GM12878 (cell line): Measurements from ENCODE around the gene POLR1A. TPM values are rescaled to one million over a fixed set of nuclear protein-coding genes. Genes with fewer than 3 reads are reported as not detected.

ENCODE experiments used
- ATAC-seq: fragments of 200-7000 bp; cut with Tn5 transposase; 3 replicates; pipeline ENCODE4 v1.9.1; 2020; ENCODE audit warnings: mild to moderate bottlenecking, moderate library complexity
- BruUV-seq: library from RNA; stranded (reverse); fragments of 400-500 nt; replicated peaks from 2 replicates; lab custom pipeline; 2021; lab: Mats Ljungman, UMichigan
- CTCF ChIA-PET: fragments of 300-600 bp; sonication (Branson Sonifier 250); formaldehyde crosslinking; extraction: SDS; loops from one replicate; lab custom pipeline; 2021; ENCODE audit warnings: inconsistent platforms; lab: Yijun Ruan, JAX
- POLR2A ChIA-PET: fragments of 350-600 bp; formaldehyde crosslinking; extraction: SDS; loops from one replicate; lab custom pipeline; 2021; ENCODE audit warnings: inconsistent platforms; lab: Charles Lee
- RAD21 ChIA-PET: fragments of 300-600 bp; sonication (Branson Sonifier 250); formaldehyde crosslinking; loops from one replicate; lab custom pipeline; 2023; ENCODE audit warnings: antibody characterized with exemption; ENCODE audit not compliant: unreplicated experiment; lab: Charles Lee
- SMC1A ChIA-PET: fragments of 300-600 bp; sonication (Branson Sonifier 250); formaldehyde crosslinking; loops from one replicate; lab custom pipeline; 2023; ENCODE audit not compliant: unreplicated experiment, uncharacterized antibody; lab: Charles Lee
- DNase-seq: peaks from one replicate; pipeline ENCODE4 v3.0.0-alpha.2; 2011; ENCODE audit warnings: low read depth, low spot score
- FAIRE-seq: peaks from 3 replicates; lab custom pipeline; 2011; peaks lifted over from hg19 to GRCh38; lab: Jason Lieb, UNC
- H2AFZ ChIP-seq: 2 replicates; pipeline ENCODE4 v1.6.0; 2011; ENCODE audit warnings: low read depth, low read length, control low read depth; ENCODE audit not compliant: control insufficient read depth
- H3K27ac ChIP-seq: 2 replicates; pipeline ENCODE4 v1.5.1; 2011; ENCODE audit warnings: control low read depth; ENCODE audit not compliant: control insufficient read depth, insufficient read depth
- H3K27me3 ChIP-seq, 2 experiments: replicated peaks in 1 of 2; 2 replicates each; pipeline versions ENCODE4 v1.6.0 to v1.6.1; 2011; ENCODE audit warnings: low read length in 1 of 2; ENCODE audit not compliant: control insufficient read depth in 2 of 2, insufficient read depth in 2 of 2
- H3K36me3 ChIP-seq, 2 experiments: 2 replicates each; pipeline ENCODE4 v1.5.1; 2011; ENCODE audit warnings: low read length in 1 of 2; ENCODE audit not compliant: control insufficient read depth in 2 of 2, insufficient read depth in 2 of 2
- H3K4me1 ChIP-seq: 2 replicates; pipeline ENCODE4 v1.6.1; 2011; ENCODE audit warnings: mild to moderate bottlenecking, low read length, moderate library complexity, mixed read lengths; ENCODE audit not compliant: control insufficient read depth, insufficient read depth
- H3K4me2 ChIP-seq: 2 replicates; pipeline ENCODE4 v1.6.0; 2011; ENCODE audit warnings: control low read depth; ENCODE audit not compliant: control insufficient read depth, insufficient read depth
- H3K4me3 ChIP-seq: fragments of 200-600 bp; sonication (generic); 2 replicates; pipeline ENCODE4 v1.5.1; 2016
- H3K79me2 ChIP-seq: 2 replicates; pipeline ENCODE4 v1.6.0; 2011; ENCODE audit warnings: low read length; ENCODE audit not compliant: control insufficient read depth, insufficient read depth
- H3K9ac ChIP-seq: 2 replicates; pipeline ENCODE4 v1.8.0; 2011; ENCODE audit warnings: low read length, control low read depth, mixed read lengths; ENCODE audit not compliant: control insufficient read depth, insufficient read depth
- H3K9me3 ChIP-seq: replicated peaks from 3 replicates; pipeline ENCODE4 v1.5.1; 2011; ENCODE audit warnings: mild to moderate bottlenecking, low read length; ENCODE audit not compliant: control insufficient read depth, insufficient read depth
- H4K20me1 ChIP-seq: 2 replicates; pipeline ENCODE4 v1.6.0; 2011; ENCODE audit not compliant: control insufficient read depth, insufficient read depth
- CHD2 ChIP-seq: IDR thresholded peaks from 2 replicates; pipeline ENCODE4 v1.6.1; 2011; ENCODE audit warnings: low read depth, low read length, improper control_type of control experiment, borderline replicate concordance
- HCFC1 ChIP-seq: fragments of 150-350 bp; IDR thresholded peaks from 2 replicates; pipeline ENCODE4 v1.6.1; 2014; ENCODE audit warnings: low read length
- SKIL ChIP-seq: fragments of 450-650 bp; IDR thresholded peaks from 2 replicates; pipeline ENCODE4 v1.6.1; 2017; ENCODE audit warnings: mild to moderate bottlenecking, low read depth, inconsistent platforms; ENCODE audit not compliant: poor library complexity, severe bottlenecking
- WGBS: methylation state at CpG from one replicate; pipeline ENCODE4 v1.1.6; 2016; ENCODE audit warnings: low lambda C conversion rate; ENCODE audit not compliant: insufficient replicate concordance, insufficient coverage; ENCODE audit errors: missing lambda C conversion rate; 5-methylcytosine and 5-hydroxymethylcytosine counted together
- in situ Hi-C: fragments of 300-500 bp; cut with MboI; formaldehyde crosslinking; loops from 9 replicates; pipeline ENCODE4 v1.14.3; 2018; ENCODE audit warnings: mixed read lengths
- intact Hi-C: fragments of 100-400 bp; cut with micrococcal nuclease; formaldehyde crosslinking; loops from one replicate; pipeline ENCODE4 v1.14.2; 2022; ENCODE audit not compliant: unreplicated experiment
- polyA plus RNA-seq, 11 experiments: library from polyadenylated mRNA; depleted of rRNA in 4 of 11; unstranded in 6 of 11; stranded (reverse) in 5 of 11; fragments of >200 nt; fragmentation: Nextera tagmentation in 4 of 11; fragmentation: Illumina TruSeq in 1 of 11; extraction: Ambion mirVana in 4 of 11; extraction: Trizol in 1 of 11; gene quantifications; 1 replicate in 1 of 11; 2 replicates in 10 of 11; pipeline versions ENCODE4 v1.2.1 to v1.2.3, GENCODE V29; 2011 to 2016; ENCODE audit warnings: inconsistent platforms in 2 of 11, missing spikeins in 2 of 11, low read depth in 1 of 11
- total RNA-seq, 4 experiments: library from RNA; depleted of rRNA in 3 of 4; stranded (reverse); fragments of >200 nt in 3 of 4; fragmentation: Illumina TruSeq in 1 of 4; extraction: Trizol in 1 of 4; gene quantifications; 2 replicates each; pipeline versions ENCODE4 v1.2.1 to v1.2.3, GENCODE V29; 2013 to 2021
- TF ChIP-seq, protein P1 (sequence below): IDR thresholded peaks from 2 replicates; pipeline ENCODE4 v1.6.1; 2011; ENCODE audit warnings: borderline replicate concordance, low read depth, mild to moderate bottlenecking, moderate library complexity, low read length; ENCODE audit not compliant: insufficient read depth, poor library complexity, severe bottlenecking

The POLR1A gene
- total and polyA plus RNA-seq, 10 of the 15 experiments (the other 5 are each of a cell fraction or from before 2014, with no cell fraction given): 2.1 to 53.9 (median 17.8) TPM

DNA sequence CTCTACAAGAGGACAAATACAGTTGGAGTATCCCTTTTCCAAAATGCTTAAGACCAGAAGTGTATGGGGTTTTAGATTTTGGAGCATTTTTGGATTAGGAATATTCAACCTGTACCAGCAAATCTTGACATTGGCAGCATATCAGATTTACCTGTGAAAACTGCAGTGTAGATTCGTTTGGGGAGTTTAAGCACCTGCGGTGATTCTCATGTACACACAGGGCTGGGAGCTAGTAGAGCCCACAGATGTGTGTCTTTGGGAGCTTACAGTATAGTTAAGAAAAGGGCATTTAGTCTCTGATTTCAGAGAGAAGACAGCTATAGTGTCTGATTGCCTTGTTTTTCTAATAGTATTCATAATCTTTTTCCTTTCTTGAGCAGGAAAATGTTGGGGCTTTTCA, 30.5 kb upstream of the POLR1A start:
- peaks cover 23 to 55% of the 10 kb centered on the region in 2 experiments for H3K36me3 ChIP-seq
- no peak for ATAC-seq
- FAIRE-seq: no peak
- ChIA-PET SMC1A (interaction anchor here (1.5 to 2.6 kb wide), 3 partner anchors 10 to 17 kb away, joined by 3 to 12 read pairs (median 4); no protein-coding TSS in a partner anchor), POLR2A (interaction anchor here (0.8 kb wide), 1 partner anchor 45 kb away, joined by 3 read pairs; no protein-coding TSS in a partner anchor), CTCF (no interaction called here), RAD21 (interaction anchor here (1.0 to 1.2 kb wide), 2 partner anchors 16 to 56 kb away, joined by 3 read pairs; no protein-coding TSS in a partner anchor)
- no peak overlapping the region for H3K4me3 ChIP-seq
- H3K27me3 ChIP-seq: no peaks in the 10 kb centered on the region
- H3K79me2 ChIP-seq: no peaks in the 10 kb centered on the region
- 96% methylated on average over 2 of the region's 2 CpGs for WGBS
- H3K4me1 ChIP-seq: no peaks in the 10 kb centered on the region
- no peak overlapping the region for H3K4me2 ChIP-seq
- TF ChIP-seq, protein P1, sequence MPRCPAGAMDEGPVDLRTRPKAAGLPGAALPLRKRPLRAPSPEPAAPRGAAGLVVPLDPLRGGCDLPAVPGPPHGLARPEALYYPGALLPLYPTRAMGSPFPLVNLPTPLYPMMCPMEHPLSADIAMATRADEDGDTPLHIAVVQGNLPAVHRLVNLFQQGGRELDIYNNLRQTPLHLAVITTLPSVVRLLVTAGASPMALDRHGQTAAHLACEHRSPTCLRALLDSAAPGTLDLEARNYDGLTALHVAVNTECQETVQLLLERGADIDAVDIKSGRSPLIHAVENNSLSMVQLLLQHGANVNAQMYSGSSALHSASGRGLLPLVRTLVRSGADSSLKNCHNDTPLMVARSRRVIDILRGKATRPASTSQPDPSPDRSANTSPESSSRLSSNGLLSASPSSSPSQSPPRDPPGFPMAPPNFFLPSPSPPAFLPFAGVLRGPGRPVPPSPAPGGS: no peak
- TF ChIP-seq HCFC1: no peak
- no peak overlapping the region for H3K27ac ChIP-seq
- H3K9me3 ChIP-seq: no peaks in the 10 kb centered on the region
- intact Hi-C loops: no loop called here
- no peak overlapping the region for H2AFZ ChIP-seq
- BruUV-seq: no TSS peak
- H4K20me1 ChIP-seq: no peaks in the 10 kb centered on the region
- H3K9ac ChIP-seq: no peak overlapping the region
- in situ Hi-C loops: no loop called here
- no peak for DNase-seq

DNA sequence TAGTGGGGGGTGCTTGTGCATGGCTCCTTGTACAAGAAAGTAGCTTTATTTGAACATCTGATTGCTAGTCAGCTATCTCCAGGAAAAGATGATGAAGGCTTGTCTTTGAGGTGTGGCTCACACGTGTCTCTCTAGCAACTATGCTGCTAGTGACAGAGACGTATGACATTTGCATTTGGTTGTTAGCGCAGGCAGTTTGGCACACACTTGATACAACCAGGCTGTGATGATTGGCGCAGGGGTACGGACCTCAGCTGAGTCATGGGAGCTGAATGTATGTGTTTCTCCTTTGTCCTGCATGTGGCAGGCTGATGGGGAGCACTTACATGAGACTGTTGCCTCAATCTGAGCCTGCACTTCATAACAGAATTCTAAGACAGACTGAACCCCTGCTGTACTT, 30.0 kb upstream of the POLR1A start:
- no peaks in the 10 kb centered on the region for H3K4me1 ChIP-seq
- CTCF ChIA-PET: interaction anchor here (0.5 kb wide), 1 partner anchor 437 kb away, joined by 3 read pairs; no protein-coding TSS in a partner anchor
- in situ Hi-C loops: no loop called here
- FAIRE-seq (no peak), DNase-seq (no peak), ATAC-seq (no peak)
- H3K36me3 ChIP-seq: peaks cover 21 to 55% of the 10 kb centered on the region in 2 experiments
- H3K4me2 ChIP-seq: no peak overlapping the region
- H3K4me3 ChIP-seq: no peak overlapping the region
- POLR2A ChIA-PET: interaction anchor here (0.5 to 1.1 kb wide), 2 partner anchors 16 to 301 kb away, joined by 3 read pairs; no protein-coding TSS in a partner anchor
- H4K20me1 ChIP-seq: no peaks in the 10 kb centered on the region
- no peaks in the 10 kb centered on the region for H3K79me2 ChIP-seq
- no peak overlapping the region for H2AFZ ChIP-seq
- H3K27me3 ChIP-seq: no peaks in the 10 kb centered on the region
- WGBS: 98% methylated on average over 5 of the region's 5 CpGs
- intact Hi-C loops: no loop called here
- no peaks in the 10 kb centered on the region for H3K9me3 ChIP-seq
- no peak overlapping the region for H3K9ac ChIP-seq
- RAD21 ChIA-PET: interaction anchor here (0.9 to 1.2 kb wide), 3 partner anchors 16 to 308 kb away, joined by 3 read pairs; no protein-coding TSS in a partner anchor
- SMC1A ChIA-PET: interaction anchor here (1.5 to 2.6 kb wide), 3 partner anchors 9 to 16 kb away, joined by 3 to 12 read pairs (median 4); no protein-coding TSS in a partner anchor
- TF ChIP-seq SKIL (no peak), CHD2 (no peak)
- no peak overlapping the region for H3K27ac ChIP-seq
- no TSS peak for BruUV-seq
